Retinal pigment epithelial cell (primary cell): ENCODE data around the gene RB1.
A peak's percentile ranks its signal among the peaks of the same experiment; 100 is the strongest.
"Not testable (repeated sequence)": the region's sequence is repeated elsewhere in the genome, so short reads cannot be mapped to it uniquely, and the experiment has no call there.

ENCODE experiments used
- DNase-seq: peaks from one replicate; pipeline ENCODE4 v3.0.0-alpha.2; 2010; ENCODE audit warnings: low read depth
- H3K4me3 ChIP-seq: 2 replicates; pipeline ENCODE4 v1.5.1; 2011; ENCODE audit warnings: mild to moderate bottlenecking, low read length, control low read depth, moderate library complexity
- CTCF ChIP-seq: conservative IDR thresholded peaks from 2 replicates; pipeline ENCODE4 v1.5.1; 2011; ENCODE audit warnings: low read depth, low read length, control low read depth, inconsistent platforms

Gene RB1

GRCh38 chr13:48320399-48320790 lies 16.8 kb downstream of the RB1 start:
- DNase-seq: no peak
- TF ChIP-seq CTCF: no peak
- H3K4me3 ChIP-seq: no peak overlapping the region

DNA sequence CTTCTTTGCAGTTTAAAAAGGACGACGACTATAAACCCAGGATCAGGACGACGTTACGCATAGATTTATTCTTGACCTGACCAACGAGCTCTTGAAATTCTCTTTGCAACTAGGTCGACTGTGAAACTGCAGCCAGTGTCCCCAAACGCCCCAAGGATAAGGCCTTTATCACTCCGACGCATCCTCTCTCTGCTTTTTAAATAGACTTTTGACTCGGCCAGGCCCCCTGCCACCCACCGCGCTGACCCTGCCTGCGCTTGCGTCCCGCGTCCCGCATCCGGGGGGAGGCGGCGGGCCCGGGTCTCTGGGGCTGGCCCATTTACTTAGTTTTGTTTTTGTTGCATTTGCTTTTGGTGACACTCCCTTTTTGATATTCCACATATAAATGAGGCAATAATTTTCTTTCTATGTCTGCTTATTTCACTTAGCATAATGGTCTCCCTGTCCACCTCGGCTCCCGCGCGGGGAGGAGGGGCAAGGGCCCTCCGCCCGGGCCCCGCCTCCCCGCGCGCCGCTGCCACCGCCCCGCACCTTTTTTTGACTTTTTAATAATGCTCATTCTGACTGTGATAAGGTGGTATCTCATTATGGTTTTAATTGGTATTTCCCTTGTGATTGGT lies 17.4 kb downstream of the RB1 start:
- TF ChIP-seq CTCF: no peak
- no peak for DNase-seq
- peak overlapping the region; percentile 27 for H3K4me3 ChIP-seq

DNA sequence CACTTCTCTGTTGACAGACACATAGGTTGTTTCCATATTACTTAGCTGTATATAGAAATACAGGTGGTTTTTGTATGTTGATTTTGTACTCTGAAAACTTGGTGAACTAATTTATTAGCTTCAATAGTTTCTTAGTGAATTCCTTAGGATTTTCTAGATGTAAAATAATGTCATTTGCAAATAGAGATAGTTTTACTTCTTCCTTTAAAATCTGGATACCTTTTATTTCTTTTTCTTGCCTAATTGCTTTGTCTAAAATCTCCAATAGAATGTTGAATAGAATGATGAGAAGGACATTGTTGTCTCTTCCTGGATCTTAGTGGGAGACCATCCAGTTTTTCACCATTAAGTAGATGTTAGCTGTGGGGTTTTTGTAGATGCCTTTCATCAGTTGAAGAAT lies 18.7 kb downstream of the RB1 start:
- DNase-seq: no peak
- H3K4me3 ChIP-seq: no peak overlapping the region
- no peak for TF ChIP-seq CTCF

- no peak for DNase-seq
- H3K4me3 ChIP-seq: no peak overlapping the region
- no peak for TF ChIP-seq CTCF
These were observed 30.4 kb downstream of the RB1 start for GRCh38 chr13:48333976-48334375.

DNA sequence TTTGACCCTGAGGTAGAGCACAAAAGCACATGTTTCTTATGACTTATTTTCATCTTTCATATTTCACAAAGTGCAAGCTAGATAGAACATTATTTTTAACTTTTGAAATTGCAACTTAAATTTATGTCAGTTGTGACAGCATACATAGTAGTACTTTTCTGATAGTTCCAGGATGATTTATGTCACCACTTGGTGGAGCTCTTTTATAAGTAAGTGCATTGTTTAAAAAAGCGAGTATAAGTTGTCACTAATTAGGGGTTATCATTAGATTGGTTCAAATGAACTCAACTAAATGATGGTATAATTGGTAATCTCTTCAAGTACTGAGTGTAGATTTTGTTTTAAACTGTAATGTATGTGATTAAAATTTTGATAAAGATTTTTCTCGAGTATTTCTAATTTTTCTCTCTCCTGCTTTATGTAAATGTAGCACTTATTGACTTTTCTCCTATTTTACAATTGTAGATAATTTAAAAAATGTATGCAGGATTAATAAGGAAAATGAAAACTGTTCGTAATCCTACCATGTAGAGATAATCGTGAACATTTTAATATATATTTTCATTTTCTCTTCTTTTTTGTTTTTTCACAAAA lies 31.1 kb downstream of the RB1 start:
- DNase-seq: no peak
- TF ChIP-seq CTCF: peak; percentile 54
- H3K4me3 ChIP-seq: no peak overlapping the region

DNA sequence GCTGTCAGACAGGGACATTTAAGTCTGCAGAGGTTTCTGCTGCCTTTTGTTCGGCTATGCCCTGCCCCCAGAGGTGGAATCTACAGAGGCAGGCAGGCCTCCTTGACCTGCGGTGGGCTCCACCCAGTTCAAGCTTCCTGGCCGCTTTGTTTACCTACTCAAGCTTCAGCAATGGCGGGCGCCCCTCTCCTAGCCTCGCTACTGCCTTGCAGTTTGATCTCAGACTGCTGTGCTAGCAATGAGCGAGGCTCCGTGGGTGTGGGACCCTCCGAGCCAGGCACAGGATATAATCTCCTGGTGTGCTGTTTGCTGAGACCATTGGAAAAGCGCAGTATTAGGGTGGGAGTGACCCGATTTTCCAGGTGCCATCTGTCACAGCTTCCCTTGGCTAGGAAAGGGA lies 35.6 kb downstream of the RB1 start:
- H3K4me3 ChIP-seq, DNase-seq: not testable (repeated sequence)

DNA sequence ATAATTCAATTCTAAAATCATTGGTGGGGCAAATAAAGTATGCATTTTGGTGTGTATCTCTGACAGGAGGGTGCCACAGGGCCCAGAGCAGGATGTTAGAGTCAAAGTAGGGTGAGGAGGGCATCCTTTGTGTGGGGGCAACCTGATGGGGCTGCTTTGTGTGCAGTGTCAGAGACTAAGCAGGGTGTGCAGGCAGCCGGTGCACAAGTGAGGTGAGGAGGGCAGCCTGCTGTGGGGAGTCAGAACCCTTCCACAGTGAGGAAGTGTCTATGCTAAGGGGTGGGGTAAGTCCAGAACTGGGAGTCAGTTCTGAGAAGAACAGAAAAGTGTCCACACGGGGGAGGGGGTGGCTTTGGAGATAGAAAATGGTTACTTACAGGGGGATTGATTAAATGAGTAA lies 40.7 kb downstream of the RB1 start:
- no peak for TF ChIP-seq CTCF
- H3K4me3 ChIP-seq: no peak overlapping the region
- no peak for DNase-seq
